Endothelial cell (in vitro differentiated cells): ENCODE data around the gene CD79A. TPM values are rescaled to one million over a fixed set of nuclear protein-coding genes. Genes with fewer than 3 reads are reported as not detected.

Experiments
- DNase-seq: peaks from one replicate; pipeline ENCODE4 v3.0.0; 2021; ENCODE audit warnings: low spot score
- H3K27ac Mint-ChIP-seq: one replicate; pipeline ENCODE4 v1.8.0; 2021; ENCODE audit warnings: mixed read lengths, inconsistent platforms; ENCODE audit not compliant: unreplicated experiment
- H3K27me3 Mint-ChIP-seq: one replicate; pipeline ENCODE4 v1.8.0; 2021; ENCODE audit warnings: mild to moderate bottlenecking, moderate library complexity, mixed read lengths, inconsistent platforms; ENCODE audit not compliant: unreplicated experiment
- H3K36me3 Mint-ChIP-seq: one replicate; pipeline ENCODE4 v1.8.0; 2021; ENCODE audit warnings: mild to moderate bottlenecking, low read depth, mixed read lengths, inconsistent platforms; ENCODE audit not compliant: unreplicated experiment
- H3K4me1 Mint-ChIP-seq: one replicate; pipeline ENCODE4 v1.8.0; 2021; ENCODE audit warnings: mild to moderate bottlenecking, mixed read lengths, inconsistent platforms; ENCODE audit not compliant: unreplicated experiment
- H3K4me3 Mint-ChIP-seq: one replicate; pipeline ENCODE4 v1.8.0; 2021; ENCODE audit warnings: mild to moderate bottlenecking, mixed read lengths, inconsistent platforms; ENCODE audit not compliant: unreplicated experiment
- H3K9me3 Mint-ChIP-seq: one replicate; pipeline ENCODE4 v1.8.0; 2021; ENCODE audit warnings: mixed read lengths, inconsistent platforms; ENCODE audit not compliant: unreplicated experiment
- CTCF ChIP-seq: fragments of 200-600 bp; sonication (generic); IDR thresholded peaks from one replicate; pipeline ENCODE4 v1.5.0; 2021; ENCODE audit warnings: antibody characterized with exemption; ENCODE audit not compliant: unreplicated experiment
- total RNA-seq: library from RNA; stranded (reverse); fragmentation: NEBNext Ultra II Directional; extraction: Animal tissue kit (Norgen Biotek cat#: 25700); gene quantifications from one replicate; pipeline ENCODE4 v1.2.1, GENCODE V29; 2021; ENCODE audit not compliant: unreplicated experiment

The CD79A gene
- total RNA-seq, 1 donor from 2014 or later: 1.1 TPM

DNA sequence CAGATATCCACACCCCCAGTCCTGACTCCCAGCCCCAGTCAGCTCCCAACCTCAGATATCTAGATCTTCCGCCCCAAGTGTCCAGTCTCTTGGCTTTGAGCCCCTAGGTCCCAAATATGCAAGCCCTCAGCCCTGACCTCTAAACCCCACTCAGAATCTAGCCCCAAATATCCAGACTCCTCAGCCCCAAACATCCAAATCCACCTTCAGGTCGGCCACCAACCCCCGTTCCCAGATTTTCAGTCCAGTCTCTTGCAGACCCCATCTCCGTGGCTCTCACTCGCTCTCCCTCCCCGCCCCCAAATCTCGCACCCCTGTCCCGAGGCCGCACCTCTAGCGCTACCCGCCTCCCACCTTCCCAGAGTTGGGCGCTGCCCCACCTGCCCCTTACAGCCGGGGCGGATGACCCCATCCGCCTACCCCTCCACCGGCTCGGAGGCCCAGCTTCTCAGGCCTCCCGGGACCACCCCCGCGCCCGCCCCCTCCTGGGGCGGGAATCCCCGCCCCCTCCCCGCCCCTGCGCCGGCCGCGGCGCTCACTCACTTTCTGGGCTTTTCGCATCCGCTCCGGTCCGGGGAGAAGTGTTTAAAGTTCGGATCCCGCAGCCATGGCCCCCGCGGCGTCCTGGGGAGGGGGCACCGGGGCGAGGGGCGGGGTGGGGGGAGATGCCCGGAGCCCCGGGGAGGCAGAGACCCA lies 50.6 kb downstream of the CD79A start:
- no peak for TF ChIP-seq CTCF
- no peaks in the 10 kb centered on the region for H3K9me3 Mint-ChIP-seq
- H3K36me3 Mint-ChIP-seq: peaks cover 10% of the 10 kb centered on the region
- DNase-seq: no peak
- peak overlapping the region; percentile 90 for H3K4me3 Mint-ChIP-seq
- peaks cover 12% of the 10 kb centered on the region for H3K4me1 Mint-ChIP-seq
- H3K27me3 Mint-ChIP-seq: peaks cover 29% of the 10 kb centered on the region
- no peak overlapping the region for H3K27ac Mint-ChIP-seq

DNA sequence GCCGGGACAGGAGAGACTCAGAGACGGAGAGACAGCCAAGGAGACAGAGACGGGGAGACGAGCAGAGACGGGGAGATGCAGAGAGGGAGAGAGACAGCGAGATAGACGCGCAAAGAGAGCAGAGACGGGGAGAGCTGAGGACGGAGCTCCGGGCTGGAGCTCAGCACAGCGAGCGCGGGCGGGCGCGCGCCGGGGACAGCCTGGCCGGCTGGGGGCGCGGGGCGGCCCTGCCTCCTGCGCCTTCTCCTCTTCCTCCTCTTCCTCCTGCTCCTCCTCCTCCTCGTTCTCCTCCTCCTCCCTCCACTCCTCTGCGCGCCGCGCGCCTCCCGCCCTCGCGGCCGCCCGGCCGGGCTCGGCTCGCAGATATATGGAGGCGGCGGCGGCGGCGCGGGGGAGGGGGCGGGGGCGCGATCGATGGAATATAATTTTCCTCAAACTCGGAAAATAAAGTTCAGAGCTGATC lies 51.2 kb downstream of the CD79A start, which contains the start of gene ERFL:
TSS of gene ERFL (minus strand) at position 229 of the 463 bp plus-strand sequence. CDS start 15,530 bp downstream, outside the sequence.
- Mint-ChIP-seq H3K9me3 (no peaks in the 10 kb centered on the region), H3K4me3 (peak within 1 kb of the TSS; percentile 90), H3K4me1 (peaks cover 9% of the 10 kb centered on the region), H3K27me3 (peaks cover 28% of the 10 kb centered on the region), H3K27ac (no peak within 1 kb of the TSS), H3K36me3 (peaks cover 7% of the 10 kb centered on the region)
- DNase-seq: no peak
- TF ChIP-seq CTCF: no peak

GRCh38 chr19:41928754-41929535 lies 51.9 kb downstream of the CD79A start:
- no peak for TF ChIP-seq CTCF
- no peak for DNase-seq
- H3K9me3 Mint-ChIP-seq: no peaks in the 10 kb centered on the region
- H3K36me3 Mint-ChIP-seq: peaks cover 5% of the 10 kb centered on the region
- H3K4me1 Mint-ChIP-seq: peaks cover 10% of the 10 kb centered on the region
- peak overlapping the region; percentile 84 for H3K4me3 Mint-ChIP-seq
- H3K27ac Mint-ChIP-seq: no peak overlapping the region
- peaks cover 30% of the 10 kb centered on the region for H3K27me3 Mint-ChIP-seq

DNA sequence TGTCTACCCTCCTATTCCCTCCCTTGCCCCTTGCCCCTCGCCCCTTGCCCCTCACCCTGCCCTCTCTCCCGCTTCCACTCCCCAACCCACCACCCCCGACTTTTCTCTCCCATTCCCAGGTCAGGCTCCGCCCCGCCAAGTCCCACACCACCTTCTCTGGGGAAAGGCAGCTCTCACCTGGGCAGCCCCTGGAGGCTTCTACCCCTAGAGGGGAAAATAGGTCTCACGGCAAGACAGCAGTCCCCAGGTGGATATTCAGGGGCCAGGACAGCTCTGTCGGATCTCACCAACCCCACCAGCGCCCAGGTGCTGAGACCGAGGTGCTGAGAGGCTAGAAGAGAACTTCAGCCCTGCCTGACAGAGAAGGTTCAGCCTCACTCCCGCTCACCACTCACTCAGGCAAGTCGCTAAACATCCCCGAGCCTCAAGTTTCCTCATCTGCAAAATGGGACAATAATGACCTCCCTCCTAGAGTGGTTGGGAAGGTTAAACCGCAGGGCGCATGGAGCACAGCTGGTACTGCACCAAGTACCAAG lies 52.5 kb downstream of the CD79A start:
- Mint-ChIP-seq H3K27me3 (peaks cover 31% of the 10 kb centered on the region), H3K36me3 (peaks cover 5% of the 10 kb centered on the region)

More for the DNA sequence above, 52.5 kb downstream of the CD79A start:
- Mint-ChIP-seq H3K4me1 (peaks cover 10% of the 10 kb centered on the region), H3K4me3 (peak overlapping the region; percentile 84), H3K9me3 (no peaks in the 10 kb centered on the region), H3K27ac (no peak overlapping the region)
- no peak for DNase-seq
- TF ChIP-seq CTCF: no peak
